ENCODE measurements around the gene LBX2. TPM values are rescaled to one million over a fixed set of nuclear protein-coding genes. Genes with fewer than 3 reads are reported as not detected.

Gene LBX2
- total RNA-seq, 4 donors from 2014 or later = 0.40 to 0.58 TPM; not detected in 2

DNA sequence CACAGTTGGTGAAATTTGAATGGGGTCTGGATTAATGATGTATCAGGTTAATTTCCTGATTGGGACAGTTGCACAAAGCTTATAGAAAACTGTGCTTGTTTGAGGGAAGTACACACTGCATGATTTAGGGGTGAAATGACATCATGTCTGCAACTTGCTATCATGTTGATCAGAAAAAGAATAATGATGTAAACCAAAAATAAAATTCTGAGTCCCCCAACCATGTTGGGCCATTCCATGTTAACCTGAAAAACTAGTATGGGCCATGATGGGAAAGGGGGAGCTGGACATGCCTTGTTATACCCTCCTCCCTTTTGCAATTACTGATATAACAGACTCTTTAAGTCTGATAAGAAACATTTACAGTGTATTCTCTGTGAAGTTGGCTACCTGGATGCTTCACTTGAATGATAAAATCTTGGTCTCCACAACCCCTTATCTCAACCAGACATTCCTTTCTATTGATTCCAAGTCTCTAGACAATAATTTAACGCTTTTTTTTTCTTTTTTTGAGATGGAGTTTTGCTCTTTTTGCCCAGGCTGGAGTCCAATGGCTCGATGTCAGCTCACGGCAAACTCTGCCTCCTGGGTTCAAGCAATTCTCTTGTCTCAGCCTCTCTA is 48.7 kb downstream of the LBX2 start:
- Histone ChIP-seq H3K27me3 (no peaks in the 10 kb centered on the region), H3K4me1 (peaks cover 2 to 12% (median 7%) of the 10 kb centered on the region in 3 donors), H3K36me3 (no peaks in the 10 kb centered on the region), H3K9me3 (no peaks in the 10 kb centered on the region), H3K27ac (no peak overlapping the region), H3K4me3 (no peak overlapping the region)
- ATAC-seq = no peak
- WGBS, 2 donors (ENCODE audit: low coverage in 1 of 2) = 82 to 93% methylated on average over 3 of the region's 3 CpGs
- no peak for TF ChIP-seq POLR2A (IDR thresholded peaks at IDR 0.05)
- no peak for TF ChIP-seq EP300 (IDR thresholded peaks at IDR 0.05)
- TF ChIP-seq, protein P1, sequence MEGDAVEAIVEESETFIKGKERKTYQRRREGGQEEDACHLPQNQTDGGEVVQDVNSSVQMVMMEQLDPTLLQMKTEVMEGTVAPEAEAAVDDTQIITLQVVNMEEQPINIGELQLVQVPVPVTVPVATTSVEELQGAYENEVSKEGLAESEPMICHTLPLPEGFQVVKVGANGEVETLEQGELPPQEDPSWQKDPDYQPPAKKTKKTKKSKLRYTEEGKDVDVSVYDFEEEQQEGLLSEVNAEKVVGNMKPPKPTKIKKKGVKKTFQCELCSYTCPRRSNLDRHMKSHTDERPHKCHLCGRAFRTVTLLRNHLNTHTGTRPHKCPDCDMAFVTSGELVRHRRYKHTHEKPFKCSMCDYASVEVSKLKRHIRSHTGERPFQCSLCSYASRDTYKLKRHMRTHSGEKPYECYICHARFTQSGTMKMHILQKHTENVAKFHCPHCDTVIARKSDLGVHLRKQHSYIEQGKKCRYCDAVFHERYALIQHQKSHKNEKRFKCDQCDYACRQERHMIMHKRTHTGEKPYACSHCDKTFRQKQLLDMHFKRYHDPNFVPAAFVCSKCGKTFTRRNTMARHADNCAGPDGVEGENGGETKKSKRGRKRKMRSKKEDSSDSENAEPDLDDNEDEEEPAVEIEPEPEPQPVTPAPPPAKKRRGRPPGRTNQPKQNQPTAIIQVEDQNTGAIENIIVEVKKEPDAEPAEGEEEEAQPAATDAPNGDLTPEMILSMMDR (IDR thresholded peaks at IDR 0.05) = no peak
- no peak for TF ChIP-seq POLR2AphosphoS5 (IDR thresholded peaks at IDR 0.05)

DNA sequence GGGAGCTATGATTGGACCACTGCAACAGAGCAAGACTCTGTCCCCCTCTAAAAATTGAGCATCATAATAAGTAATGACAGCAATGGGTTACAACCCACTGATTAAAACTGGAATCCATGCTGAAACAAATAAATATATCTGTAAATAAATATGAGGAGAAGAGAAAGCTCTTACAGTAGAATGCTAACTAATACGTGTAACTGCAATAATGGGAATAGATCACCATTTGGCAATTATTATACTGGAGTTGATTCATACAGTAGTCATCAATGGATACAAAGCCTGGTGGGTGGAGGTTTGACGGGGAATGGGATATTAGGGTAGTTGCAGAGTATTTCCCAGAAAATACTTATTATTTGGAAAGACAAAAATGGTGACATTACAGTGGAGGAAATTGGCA is 50.6 kb downstream of the LBX2 start:
- 67 to 68% methylated on average over 2 of the region's 2 CpGs for WGBS, 2 donors (ENCODE audit: low coverage in 1 of 2)
- H3K9me3 ChIP-seq = no peaks in the 10 kb centered on the region
- no peaks in the 10 kb centered on the region for H3K36me3 ChIP-seq
- no peak overlapping the region for H3K4me3 ChIP-seq
- H3K4me1 ChIP-seq = no peaks in the 10 kb centered on the region
- TF ChIP-seq EP300 (IDR thresholded peaks at IDR 0.05) (no peak), POLR2A (IDR thresholded peaks at IDR 0.05) (no peak), POLR2AphosphoS5 (IDR thresholded peaks at IDR 0.05) (no peak)
- TF ChIP-seq, protein P1 (IDR thresholded peaks at IDR 0.05) = no peak
- no peak for ATAC-seq
- H3K27me3 ChIP-seq = peaks cover 2% of the 10 kb centered on the region
- H3K27ac ChIP-seq = no peak overlapping the region

Other genes starting within 250 kb of the LBX2 start
- 1 to 10 TPM; 1.8 to 9.4 (median 5.0) TPM for gene SLC4A5, start 156.2 kb downstream of the LBX2 start, total RNA-seq
- gene DCTN1, start 119.3 kb downstream of the LBX2 start, total RNA-seq = 100 to 1,000 TPM; 132 to 197 (median 170) TPM
- 1 to 10 TPM in 3 of 4 donors, under 1 TPM in 1; 0.62 to 1.4 (median 1.2) TPM for gene C2orf81, start 78.0 kb downstream of the LBX2 start, total RNA-seq
- gene WDR54, start 77.9 kb downstream of the LBX2 start, total RNA-seq = 10 to 100 TPM in 1 of 4 donors, 1 to 10 TPM in 3; 4.2 to 12.4 (median 8.8) TPM
- gene RTKN, start 57.7 kb downstream of the LBX2 start, total RNA-seq = 10 to 100 TPM; 10.9 to 17.3 (median 14.0) TPM
- gene INO80B, start 44.5 kb downstream of the LBX2 start, total RNA-seq = 10 to 100 TPM; 14.3 to 26.4 (median 19.2) TPM
- 10 to 100 TPM; 44.2 to 91.5 (median 47.0) TPM for gene WBP1, start 41.2 kb downstream of the LBX2 start, total RNA-seq
- 10 to 100 TPM; 26.1 to 34.2 (median 29.3) TPM for gene MOGS, start 34.2 kb downstream of the LBX2 start, total RNA-seq
- 10 to 100 TPM; 18.0 to 76.7 (median 30.2) TPM for gene MRPL53, start 26.9 kb downstream of the LBX2 start, total RNA-seq
- gene CCDC142, start 16.6 kb downstream of the LBX2 start, total RNA-seq = 10 to 100 TPM in 3 of 4 donors, 1 to 10 TPM in 1; 7.3 to 41.6 (median 13.7) TPM
- gene TTC31, start 16.5 kb downstream of the LBX2 start, total RNA-seq = 10 to 100 TPM; 16.5 to 27.2 (median 19.5) TPM
- gene PCGF1, start 8.1 kb upstream of the LBX2 start, total RNA-seq = 10 to 100 TPM in 3 of 4 donors, 1 to 10 TPM in 1; 9.6 to 24.0 (median 18.2) TPM
- gene TLX2, start 14.8 kb upstream of the LBX2 start, total RNA-seq = under 1 TPM in 2 of 4 donors, not detected in 2; 0.27 to 0.94 TPM
- gene DQX1, start 26.6 kb upstream of the LBX2 start, total RNA-seq = not detected
- 10 to 100 TPM; 62.7 to 92.1 (median 86.2) TPM for gene AUP1, start 30.1 kb upstream of the LBX2 start, total RNA-seq
- 10 to 100 TPM; 25.0 to 37.6 (median 29.1) TPM for gene HTRA2, start 30.3 kb upstream of the LBX2 start, total RNA-seq
- 10 to 100 TPM in 1 of 4 donors, 1 to 10 TPM in 3; 7.2 to 13.2 (median 8.6) TPM for gene LOXL3, start 54.3 kb upstream of the LBX2 start, total RNA-seq
- gene DOK1, start 55.1 kb upstream of the LBX2 start, total RNA-seq = 10 to 100 TPM; 16.3 to 28.8 (median 19.5) TPM
- under 1 TPM in 1 of 4 donors, not detected in 3; 0.81 TPM for gene M1AP, start 148.7 kb upstream of the LBX2 start, total RNA-seq
- gene SEMA4F, start 154.6 kb upstream of the LBX2 start, total RNA-seq = 10 to 100 TPM in 1 of 4 donors, 1 to 10 TPM in 3; 2.7 to 11.5 (median 3.6) TPM

Measured in gastroesophageal sphincter (tissue), 4 donors.